HCT116 (cell line): ENCODE results near the gene CDIP1. TPM values are rescaled to one million over a fixed set of nuclear protein-coding genes. Genes with fewer than 3 reads are reported as not detected.

Experiments used
- ATAC-seq: fragments of 200-7000 bp; cut with Tn5 transposase; 2 replicates; pipeline ENCODE4 v1.9.1; 2020; ENCODE audit warnings: mild to moderate bottlenecking, moderate library complexity
- BruUV-seq: library from RNA; stranded (reverse); fragments of 400-500 nt; replicated peaks from 2 replicates; lab custom pipeline; 2021; lab: Mats Ljungman, UMichigan
- CTCF ChIA-PET: fragments of 300-600 bp; sonication (Branson Sonifier 250); formaldehyde crosslinking; loops from one replicate; lab custom pipeline; 2021; ENCODE audit warnings: antibody characterized with exemption; lab: Charles Lee
- POLR2A ChIA-PET: fragments of 300-600, 350-600 bp; sonication (Branson Sonifier 250); formaldehyde crosslinking; loops from one replicate; lab custom pipeline; 2021; ENCODE audit warnings: antibody characterized with exemption; lab: Charles Lee
- RAD21 ChIA-PET, 2 experiments: fragments of 300-600 bp; sonication (Branson Sonifier 250); formaldehyde crosslinking; loops; one replicate each; lab custom pipeline; 2023; ENCODE audit warnings: low total read pairs in 2 of 2; ENCODE audit not compliant: uncharacterized antibody in 2 of 2, unreplicated experiment in 2 of 2, low non-redundant PET in 1 of 2; lab: Charles Lee
- DNase-seq: peaks from one replicate; pipeline ENCODE4 v3.0.0-alpha.2; 2010; ENCODE audit warnings: low read depth, low spot score
- H2AFZ ChIP-seq: fragments of 200-600 bp; shearing (Covaris generic), sonication (generic); 2 replicates; pipeline ENCODE4 v1.6.1; 2017; ENCODE audit warnings: low read depth, mixed run types, mixed read lengths, antibody characterized with exemption, low read length; ENCODE audit not compliant: poor library complexity, severe bottlenecking
- H3K27ac ChIP-seq: 2 replicates; pipeline ENCODE4 v1.5.1; 2012; ENCODE audit warnings: low read depth, low read length
- H3K27me3 ChIP-seq: fragments of 200-600 bp; sonication (generic); 2 replicates; pipeline ENCODE4 v1.6.1; 2016; ENCODE audit warnings: mixed run types, low read length, mixed read lengths; ENCODE audit not compliant: insufficient read depth
- H3K36me3 ChIP-seq, 2 experiments: fragments of 200-500 bp in 1 of 2; fragments of 200-600 bp in 1 of 2; sonication (Bioruptor generic) in 1 of 2; sonication (generic) in 1 of 2; 2 replicates each; pipeline versions ENCODE4 v1.5.1 to v1.6.1; 2014 to 2016; ENCODE audit warnings: low read length in 2 of 2, inconsistent platforms in 1 of 2, mixed read lengths in 1 of 2, mixed run types in 1 of 2; ENCODE audit not compliant: insufficient read depth in 2 of 2, control insufficient read depth in 1 of 2
- H3K4me1 ChIP-seq, 2 experiments: fragments of 200-600 bp in 1 of 2; sonication (generic) in 1 of 2; 2 replicates each; pipeline versions ENCODE4 v1.5.1 to v1.6.1; 2012 to 2017; ENCODE audit warnings: low read length in 2 of 2, inconsistent platforms in 1 of 2, mild to moderate bottlenecking in 1 of 2, mixed read lengths in 1 of 2, mixed run types in 1 of 2, moderate library complexity in 1 of 2; ENCODE audit not compliant: insufficient read depth in 2 of 2, control insufficient read depth in 1 of 2
- H3K4me2 ChIP-seq: fragments of 200-600 bp; sonication (generic); 2 replicates; pipeline ENCODE4 v1.6.1; 2017; ENCODE audit warnings: mixed run types, low read length, mixed read lengths
- H3K4me3 ChIP-seq, 2 experiments: fragments of 200-600 bp in 1 of 2; sonication (generic) in 1 of 2; replicated peaks in 1 of 2; 2 replicates each; pipeline ENCODE4 v1.5.1; 2011 to 2016; ENCODE audit warnings: low read length in 2 of 2, control low read depth in 1 of 2, low read depth in 1 of 2, mild to moderate bottlenecking in 1 of 2, mixed read lengths in 1 of 2, mixed run types in 1 of 2
- H3K79me2 ChIP-seq: fragments of 200-600 bp; sonication (generic); 2 replicates; pipeline ENCODE4 v1.6.1; 2017; ENCODE audit warnings: mild to moderate bottlenecking, mixed run types, low read length, moderate library complexity, mixed read lengths; ENCODE audit not compliant: insufficient read depth
- H3K9ac ChIP-seq: fragments of 200-600 bp; sonication (generic); 2 replicates; pipeline ENCODE4 v1.6.1; 2016; ENCODE audit warnings: low read length, mixed read lengths
- H3K9me2 ChIP-seq: fragments of 200-600 bp; sonication (generic), shearing (Covaris generic); 2 replicates; pipeline ENCODE4 v1.6.1; 2017; ENCODE audit warnings: mixed run types, mild to moderate bottlenecking, moderate library complexity; ENCODE audit not compliant: insufficient read depth
- H3K9me3 ChIP-seq, 2 experiments: fragments of 200-500 bp in 1 of 2; fragments of 200-600 bp in 1 of 2; sonication (Bioruptor generic) in 1 of 2; sonication (generic) in 1 of 2; 2 replicates each; pipeline ENCODE4 v1.6.1; 2014 to 2017; ENCODE audit warnings: low read length in 2 of 2, mixed read lengths in 2 of 2, inconsistent platforms in 1 of 2, low read depth in 1 of 2, mild to moderate bottlenecking in 1 of 2, mixed run types in 1 of 2, moderate library complexity in 1 of 2; ENCODE audit not compliant: control insufficient read depth in 1 of 2, insufficient read depth in 1 of 2
- H4K20me1 ChIP-seq: fragments of 200-600 bp; sonication (generic), shearing (Covaris generic); 2 replicates; pipeline ENCODE4 v1.6.1; 2017; ENCODE audit warnings: mixed run types, mild to moderate bottlenecking, moderate library complexity; ENCODE audit not compliant: insufficient read depth
- ATF3 ChIP-seq: IDR thresholded peaks from 2 replicates; pipeline ENCODE4 v1.6.1; 2012
- CEBPB ChIP-seq: IDR thresholded peaks from 2 replicates; pipeline ENCODE4 v1.6.1; 2012; ENCODE audit warnings: low read depth
- CTCF ChIP-seq, 3 experiments: fragments of 200-600 bp in 1 of 3; sonication (generic) in 1 of 3; IDR thresholded peaks in 2 of 3; conservative IDR thresholded peaks in 1 of 3; 2 replicates each; pipeline ENCODE4 v1.5.1; 2012 to 2017; ENCODE audit warnings: low read depth in 2 of 3, low read length in 2 of 3, antibody characterized with exemption in 1 of 3, borderline replicate concordance in 1 of 3, control low read depth in 1 of 3, mild to moderate bottlenecking in 1 of 3, mixed read lengths in 1 of 3, mixed run types in 1 of 3, moderate library complexity in 1 of 3; ENCODE audit not compliant: insufficient read depth in 1 of 3
- EGR1 ChIP-seq: IDR thresholded peaks from 2 replicates; pipeline ENCODE4 v1.6.1; 2012; ENCODE audit warnings: low read depth
- ELF1 ChIP-seq: IDR thresholded peaks from 2 replicates; pipeline ENCODE4 v1.6.1; 2012; ENCODE audit warnings: low read depth, borderline replicate concordance
- EZH2 ChIP-seq: fragments of 200-600 bp; sonication (generic); IDR thresholded peaks from 2 replicates; pipeline ENCODE4 v1.6.1; 2017; ENCODE audit warnings: antibody characterized with exemption, mixed run types
- EZH2phosphoT487 ChIP-seq: fragments of 200-600 bp; IDR thresholded peaks from 2 replicates; pipeline ENCODE4 v1.6.1; 2018; ENCODE audit warnings: antibody characterized with exemption, borderline replicate concordance
- FOSL1 ChIP-seq: IDR thresholded peaks from 2 replicates; pipeline ENCODE4 v1.6.1; 2012; ENCODE audit warnings: low read depth
- JUND ChIP-seq: IDR thresholded peaks from 2 replicates; pipeline ENCODE4 v1.6.1; 2012
- MAX ChIP-seq: IDR thresholded peaks from 2 replicates; pipeline ENCODE4 v1.6.1; 2012
- POLR2A ChIP-seq: IDR thresholded peaks from 2 replicates; pipeline ENCODE4 v1.7.0; 2011; ENCODE audit warnings: borderline replicate concordance; ENCODE audit not compliant: insufficient read depth, insufficient read length; ENCODE audit errors: extremely low read depth
- POLR2AphosphoS5 ChIP-seq: IDR thresholded peaks from 2 replicates; pipeline ENCODE4 v1.6.1; 2011; ENCODE audit warnings: mild to moderate bottlenecking, low read depth, low read length, moderate library complexity
- RAD21 ChIP-seq: IDR thresholded peaks from 2 replicates; pipeline ENCODE4 v1.6.1; 2012; ENCODE audit warnings: low read depth, mild to moderate bottlenecking
- REST ChIP-seq: IDR thresholded peaks from 2 replicates; pipeline ENCODE4 v1.6.1; 2012; ENCODE audit warnings: low read depth
- SIN3A ChIP-seq: IDR thresholded peaks from 2 replicates; pipeline ENCODE4 v1.6.1; 2012; ENCODE audit warnings: low read depth
- SP1 ChIP-seq: IDR thresholded peaks from 2 replicates; pipeline ENCODE4 v1.6.1; 2012; ENCODE audit warnings: low read depth
- SRF ChIP-seq: IDR thresholded peaks from 2 replicates; pipeline ENCODE4 v1.6.1; 2012; ENCODE audit warnings: low read depth
- YY1 ChIP-seq: IDR thresholded peaks from 2 replicates; pipeline ENCODE4 v1.6.1; 2011; ENCODE audit warnings: low read length, low read depth, moderate library complexity, mild to moderate bottlenecking; ENCODE audit not compliant: insufficient replicate concordance; ENCODE audit errors: extremely low read depth
- ZBTB33 ChIP-seq: IDR thresholded peaks from 2 replicates; pipeline ENCODE4 v1.6.1; 2011; ENCODE audit warnings: mild to moderate bottlenecking, low read length, moderate library complexity; ENCODE audit not compliant: insufficient replicate concordance; ENCODE audit errors: extremely low read depth
- ZFX ChIP-seq: fragments of 450-650 bp; IDR thresholded peaks from 2 replicates; pipeline ENCODE4 v1.6.1; 2017
- intact Hi-C: fragments of 100-400 bp; cut with micrococcal nuclease; formaldehyde crosslinking; loops from 2 replicates; pipeline ENCODE4 v1.10.0; 2022
- total RNA-seq: library from RNA; stranded (reverse); gene quantifications from one replicate; pipeline ENCODE4 v1.2.1, GENCODE V29; 2021; ENCODE audit not compliant: unreplicated experiment

The CDIP1 gene
- total RNA-seq, 1 experiment from 2014 or later = 7.2 TPM

GRCh38 chr16:4471869-4472268, 66.7 kb downstream of the CDIP1 start:
- Histone ChIP-seq H3K9me3 (no peaks in the 10 kb centered on the region), H3K27ac (no peak overlapping the region), H3K4me1 (peaks cover 13 to 31% of the 10 kb centered on the region in 2 experiments; a peak in 3 of 4 replicates), H3K4me2 (no peak overlapping the region), H3K79me2 (peaks cover 38% of the 10 kb centered on the region), H2AFZ (no peak overlapping the region), H4K20me1 (no peaks in the 10 kb centered on the region), H3K4me3 (no peak overlapping the region), H3K9me2 (no peaks in the 10 kb centered on the region), H3K9ac (no peak overlapping the region), H3K27me3 (no peaks in the 10 kb centered on the region), H3K36me3 (peaks cover 13 to 14% of the 10 kb centered on the region in 2 experiments; a peak in 3 of 4 replicates)
- ChIA-PET POLR2A (no interaction called here), RAD21 (no interaction called here), CTCF (interaction anchor here (0.6 to 0.7 kb wide), 2 partner anchors 142 to 621 kb away, joined by 3 read pairs; no protein-coding TSS in a partner anchor)
- intact Hi-C loops = no loop called here
- ATAC-seq (no peak), DNase-seq (no peak)
- TF ChIP-seq REST (no peak), RAD21 (no peak), SP1 (no peak), EGR1 (no peak), SIN3A (no peak), EZH2phosphoT487 (no peak), POLR2A (no peak), YY1 (no peak), EZH2 (no peak), ZBTB33 (no peak), SRF (no peak), ZFX (no peak), CTCF (IDR thresholded peaks at IDR 0.05 in 2 of 3, conservative IDR thresholded peaks at IDR 0.05 in 1 of 3; ENCODE audit: borderline replicate concordance in 1 of 3, insufficient read depth in 1 of 3, low read depth in 2 of 3, low read length in 2 of 3) (no peak), FOSL1 (no peak), POLR2AphosphoS5 (no peak), JUND (no peak), MAX (no peak), CEBPB (no peak), ELF1 (no peak), ATF3 (no peak)
- no TSS peak for BruUV-seq
